ENCODE results near the gene ELOF1. TPM values are rescaled to one million over a fixed set of nuclear protein-coding genes. Genes with fewer than 3 reads are reported as not detected.
"Not testable (repeated sequence)": the region's sequence is repeated elsewhere in the genome, so short reads cannot be mapped to it uniquely, and the experiment has no call there.

Gene ELOF1
- total RNA-seq, result 54.9 TPM
- 62.4 TPM for polyA plus RNA-seq
- long read RNA-seq, donor 1, partial matches to known transcripts, result 0 of 4 reads
- long read RNA-seq, donor 1, other reads (novel, unspliced or antisense), result 0 of 4 reads
- long read RNA-seq, donor 2, transcript ELOF1-201 (4 exons, 1,019 nt), result major isoform, 47 of 60 reads
- long read RNA-seq, donor 2, partial matches to known transcripts, result 12 of 60 reads
- long read RNA-seq, donor 2, other reads (novel, unspliced or antisense), result 0 of 60 reads
- long read RNA-seq, donor 3, transcript ELOF1-201 (4 exons, 1,019 nt), result major isoform, 15 of 21 reads
- long read RNA-seq, donor 3, partial matches to known transcripts, result 5 of 21 reads
- long read RNA-seq, donor 3, other reads (novel, unspliced or antisense), result 0 of 21 reads
- long read RNA-seq, donor 4, transcript ELOF1-201 (4 exons, 1,019 nt), result major isoform, 7 of 7 reads
- long read RNA-seq, donor 4, partial matches to known transcripts, result 0 of 7 reads
- long read RNA-seq, donor 4, other reads (novel, unspliced or antisense), result 0 of 7 reads
- long read RNA-seq, donor 5, transcript ELOF1-201 (4 exons, 1,019 nt), result major isoform, 26 of 32 reads
- long read RNA-seq, donor 5, partial matches to known transcripts, result 6 of 32 reads
- long read RNA-seq, donor 5, other reads (novel, unspliced or antisense), result 0 of 32 reads
- long read RNA-seq, donor 6, transcript ELOF1-201 (4 exons, 1,019 nt), result major isoform, 17 of 17 reads
- long read RNA-seq, donor 6, partial matches to known transcripts, result 0 of 17 reads
- long read RNA-seq, donor 6, other reads (novel, unspliced or antisense), result 0 of 17 reads
- long read RNA-seq, donor 7, transcript ELOF1-201 (4 exons, 1,019 nt), result major isoform, 12 of 18 reads
- long read RNA-seq, donor 7, partial matches to known transcripts, result 6 of 18 reads
- long read RNA-seq, donor 7, other reads (novel, unspliced or antisense), result 0 of 18 reads
- long read RNA-seq, donor 8, transcript ELOF1-201 (4 exons, 1,019 nt), result major isoform, 9 of 9 reads
- long read RNA-seq, donor 8, partial matches to known transcripts, result 0 of 9 reads
- long read RNA-seq, donor 8, other reads (novel, unspliced or antisense), result 0 of 9 reads
- long read RNA-seq, donor 9, transcript ELOF1-201 (4 exons, 1,019 nt), result major isoform, 23 of 23 reads
- long read RNA-seq, donor 9, partial matches to known transcripts, result 0 of 23 reads
- long read RNA-seq, donor 9, other reads (novel, unspliced or antisense), result 0 of 23 reads
- long read RNA-seq, donor 10, transcript ELOF1-201 (4 exons, 1,019 nt), result major isoform, 20 of 20 reads
- long read RNA-seq, donor 10, partial matches to known transcripts, result 0 of 20 reads
- long read RNA-seq, donor 10, other reads (novel, unspliced or antisense), result 0 of 20 reads

DNA sequence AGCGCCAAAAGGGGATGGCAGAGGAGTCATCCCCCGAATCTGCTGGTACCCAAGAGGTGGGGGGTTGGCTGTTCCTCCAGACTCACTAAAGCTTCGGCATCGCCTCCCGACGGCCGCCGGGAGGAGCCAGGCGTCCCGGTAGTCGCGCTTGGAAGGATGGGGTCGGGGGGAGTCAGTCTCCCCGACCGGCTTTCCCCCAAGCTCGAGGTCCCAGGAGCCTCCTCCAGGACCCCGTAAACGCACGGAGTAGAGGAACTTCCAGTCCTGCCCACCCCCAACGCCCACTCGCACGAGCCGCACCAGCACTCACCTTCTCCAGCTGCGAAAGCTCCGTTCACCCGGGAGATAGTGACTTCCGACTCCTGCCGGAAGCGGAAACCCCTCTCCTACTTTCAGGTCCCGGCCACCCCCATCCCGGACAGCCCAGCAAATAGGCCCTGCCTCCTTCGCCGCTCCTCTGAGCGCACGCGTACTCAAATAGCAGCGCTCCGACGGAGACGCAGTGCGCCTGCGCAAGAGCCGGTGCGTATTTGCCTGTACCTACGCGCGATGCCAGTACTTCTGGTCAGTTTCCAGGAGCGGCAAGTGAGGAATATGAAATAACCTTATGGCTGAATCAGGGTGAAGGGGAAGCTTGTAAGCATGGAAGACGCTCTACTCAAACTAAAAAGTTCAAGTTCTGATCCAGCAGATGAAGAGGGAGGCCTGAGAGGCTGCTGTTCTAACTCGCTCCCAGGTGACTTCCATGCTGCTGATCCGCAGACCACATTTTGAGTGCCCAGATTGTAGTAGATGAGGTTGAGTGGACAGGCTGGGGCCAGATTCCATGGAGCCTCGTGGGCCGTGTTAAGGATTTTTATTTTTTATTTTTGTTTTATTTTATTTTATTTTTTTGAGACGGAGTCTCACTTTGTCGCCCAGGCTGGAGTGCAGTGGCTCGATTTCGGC is at the start of gene ELOF1:
Gene ELOF1, minus strand, starts transcription at position 350 of the 948 bp plus-strand sequence. CDS start 4,883 bp downstream, outside the sequence.
- no peaks in the 10 kb centered on the region for H3K9me3 ChIP-seq (ENCODE audit: control insufficient read depth in 2 of 2, insufficient read depth in 1 of 2, low read length in 1 of 2)
- no peaks in the 10 kb centered on the region for H3K27me3 ChIP-seq (ENCODE audit: control insufficient read depth in 2 of 2, insufficient read depth in 1 of 2, low read length in 1 of 2)
- whole genome bisulfite sequencing, result 3% methylated on average over 57 of the region's 57 CpGs
- peak within 1 kb of the TSS; percentile 19 to 83 for H3K27ac ChIP-seq (ENCODE audit: low read depth in 1 of 2, low read length in 1 of 2)
- peak; percentile 93 to 98 (median 96) for DNase-seq (ENCODE audit: low read depth in 6 of 9, low spot score in 9 of 9)
- H3K4me1 ChIP-seq (ENCODE audit: control insufficient read depth in 2 of 2, insufficient read depth in 2 of 2, low read length in 2 of 2), result peaks cover 16 to 34% of the 10 kb centered on the region in 2 donors
- peak within 1 kb of the TSS; percentile 52 to 88 for H3K4me3 ChIP-seq (ENCODE audit: low read length in 2 of 2)
- peaks cover 2 to 11% of the 10 kb centered on the region in 2 donors for H3K36me3 ChIP-seq (ENCODE audit: control insufficient read depth in 2 of 2, insufficient read depth in 2 of 2, low read length in 1 of 2)

DNA sequence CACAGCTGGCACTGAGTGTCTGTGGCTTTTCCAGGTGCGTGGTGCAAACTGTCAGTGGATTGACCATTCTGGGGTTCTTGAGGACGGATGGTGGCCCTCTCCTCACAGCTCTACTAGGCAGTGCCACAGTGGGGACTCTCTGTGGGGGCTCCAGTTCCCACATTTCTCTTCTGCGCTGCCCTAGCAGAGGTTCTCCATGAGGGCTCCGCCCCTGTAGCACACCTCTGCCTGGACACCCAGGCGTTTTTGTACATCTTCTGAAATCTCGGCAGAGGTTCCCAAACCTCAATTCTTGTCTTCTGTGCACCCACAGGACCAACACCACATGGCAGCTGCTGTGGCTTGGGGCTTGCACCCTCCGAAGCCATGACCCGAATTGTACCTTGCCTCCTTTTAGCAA is 47.5 kb upstream of the ELOF1 start:
- Histone ChIP-seq H3K27ac (ENCODE audit: low read depth in 1 of 2, low read length in 1 of 2) (no peak overlapping the region), H3K36me3 (ENCODE audit: control insufficient read depth in 2 of 2, insufficient read depth in 2 of 2, low read length in 1 of 2) (peaks cover 17 to 27% of the 10 kb centered on the region in 2 donors), H3K4me3 (ENCODE audit: low read length in 2 of 2) (no peak overlapping the region), H3K9me3 (ENCODE audit: control insufficient read depth in 2 of 2, insufficient read depth in 1 of 2, low read length in 1 of 2) (peaks cover 4 to 27% of the 10 kb centered on the region in 2 donors), H3K27me3 (ENCODE audit: control insufficient read depth in 2 of 2, insufficient read depth in 1 of 2, low read length in 1 of 2) (no peaks in the 10 kb centered on the region), H3K4me1 (ENCODE audit: control insufficient read depth in 2 of 2, insufficient read depth in 2 of 2, low read length in 2 of 2) (no peaks in the 10 kb centered on the region)
- no peak for DNase-seq (ENCODE audit: low read depth in 6 of 9, low spot score in 9 of 9)
- 98% methylated on average over 8 of the region's 8 CpGs for WGBS

DNA sequence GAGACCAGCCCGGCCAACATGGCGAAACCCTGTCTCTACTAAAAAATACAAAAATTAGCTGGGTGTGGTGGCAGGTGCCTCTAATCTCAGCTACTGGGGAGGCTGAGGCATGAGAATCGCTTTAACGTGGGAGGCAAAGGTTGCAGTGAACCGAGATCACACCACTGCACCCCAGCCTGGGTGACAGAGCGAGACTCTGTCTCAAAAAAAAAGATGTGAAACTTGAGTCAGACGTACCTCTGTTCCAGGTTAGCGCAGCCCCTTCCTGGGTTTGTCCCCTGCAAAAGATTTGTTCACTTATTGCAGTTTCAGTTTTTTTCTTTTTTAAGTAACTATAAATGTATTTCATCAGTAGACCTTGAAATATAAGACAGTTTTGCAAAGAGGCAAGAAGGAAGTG is 40.7 kb upstream of the ELOF1 start:
- H3K27ac ChIP-seq (ENCODE audit: low read depth in 1 of 2, low read length in 1 of 2); H3K27me3 ChIP-seq (ENCODE audit: control insufficient read depth in 2 of 2, insufficient read depth in 1 of 2, low read length in 1 of 2); H3K36me3 ChIP-seq (ENCODE audit: control insufficient read depth in 2 of 2, insufficient read depth in 2 of 2, low read length in 1 of 2); H3K9me3 ChIP-seq (ENCODE audit: control insufficient read depth in 2 of 2, insufficient read depth in 1 of 2, low read length in 1 of 2); DNase-seq (ENCODE audit: low read depth in 6 of 9, low spot score in 9 of 9); H3K4me3 ChIP-seq (ENCODE audit: low read length in 2 of 2): not testable (repeated sequence)
- 96% methylated on average over 8 of the region's 8 CpGs for WGBS
- peaks cover 7 to 10% of the 10 kb centered on the region in 2 donors for H3K4me1 ChIP-seq (ENCODE audit: control insufficient read depth in 2 of 2, insufficient read depth in 2 of 2, low read length in 2 of 2)

GRCh38 chr19:11598746-11599145 is 39.7 kb upstream of the ELOF1 start:
- no peaks in the 10 kb centered on the region for H3K9me3 ChIP-seq (ENCODE audit: control insufficient read depth in 2 of 2, insufficient read depth in 1 of 2, low read length in 1 of 2)
- peaks cover 7 to 10% of the 10 kb centered on the region in 2 donors for H3K4me1 ChIP-seq (ENCODE audit: control insufficient read depth in 2 of 2, insufficient read depth in 2 of 2, low read length in 2 of 2)
- no peaks in the 10 kb centered on the region for H3K27me3 ChIP-seq (ENCODE audit: control insufficient read depth in 2 of 2, insufficient read depth in 1 of 2, low read length in 1 of 2)
- H3K36me3 ChIP-seq (ENCODE audit: control insufficient read depth in 2 of 2, insufficient read depth in 2 of 2, low read length in 1 of 2), result peaks cover 0 to under 1% of the 10 kb centered on the region in 2 donors
- no peak for DNase-seq (ENCODE audit: low read depth in 6 of 9, low spot score in 9 of 9)
- H3K4me3 ChIP-seq (ENCODE audit: low read length in 2 of 2), result no peak overlapping the region
- no peak overlapping the region for H3K27ac ChIP-seq (ENCODE audit: low read depth in 1 of 2, low read length in 1 of 2)
- 100% methylated on average over 2 of the region's 2 CpGs for WGBS

DNA sequence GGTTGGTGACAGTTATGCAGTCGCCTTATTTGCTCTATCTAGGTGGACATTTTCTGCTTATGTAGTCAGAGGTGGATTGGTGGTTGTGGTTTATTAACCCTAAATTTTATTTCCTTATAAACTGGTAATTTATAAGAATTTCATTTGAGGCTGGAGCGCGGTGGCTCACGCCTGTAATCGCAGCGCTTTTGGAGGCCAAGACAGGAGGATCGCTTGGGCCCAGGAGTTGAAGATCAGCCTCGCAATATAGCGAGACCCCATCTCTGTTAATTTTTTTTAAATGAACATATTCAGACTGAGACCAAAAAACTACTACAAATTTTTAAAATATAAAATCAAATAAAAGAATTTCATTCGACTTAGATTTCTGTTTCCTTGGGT is 39.1 kb upstream of the ELOF1 start:
- no peak for DNase-seq (ENCODE audit: low read depth in 6 of 9, low spot score in 9 of 9)
- Histone ChIP-seq H3K9me3 (ENCODE audit: control insufficient read depth in 2 of 2, insufficient read depth in 1 of 2, low read length in 1 of 2) (no peaks in the 10 kb centered on the region), H3K4me1 (ENCODE audit: control insufficient read depth in 2 of 2, insufficient read depth in 2 of 2, low read length in 2 of 2) (peaks cover 7 to 10% of the 10 kb centered on the region in 2 donors), H3K36me3 (ENCODE audit: control insufficient read depth in 2 of 2, insufficient read depth in 2 of 2, low read length in 1 of 2) (no peaks in the 10 kb centered on the region), H3K27me3 (ENCODE audit: control insufficient read depth in 2 of 2, insufficient read depth in 1 of 2, low read length in 1 of 2) (no peaks in the 10 kb centered on the region), H3K4me3 (ENCODE audit: low read length in 2 of 2) (peak overlapping the region; percentile 95 to 99), H3K27ac (ENCODE audit: low read depth in 1 of 2, low read length in 1 of 2) (peak overlapping the region in 1 of 2 donors; percentile 94)
- 77% methylated on average over 10 of the region's 10 CpGs for WGBS

DNA sequence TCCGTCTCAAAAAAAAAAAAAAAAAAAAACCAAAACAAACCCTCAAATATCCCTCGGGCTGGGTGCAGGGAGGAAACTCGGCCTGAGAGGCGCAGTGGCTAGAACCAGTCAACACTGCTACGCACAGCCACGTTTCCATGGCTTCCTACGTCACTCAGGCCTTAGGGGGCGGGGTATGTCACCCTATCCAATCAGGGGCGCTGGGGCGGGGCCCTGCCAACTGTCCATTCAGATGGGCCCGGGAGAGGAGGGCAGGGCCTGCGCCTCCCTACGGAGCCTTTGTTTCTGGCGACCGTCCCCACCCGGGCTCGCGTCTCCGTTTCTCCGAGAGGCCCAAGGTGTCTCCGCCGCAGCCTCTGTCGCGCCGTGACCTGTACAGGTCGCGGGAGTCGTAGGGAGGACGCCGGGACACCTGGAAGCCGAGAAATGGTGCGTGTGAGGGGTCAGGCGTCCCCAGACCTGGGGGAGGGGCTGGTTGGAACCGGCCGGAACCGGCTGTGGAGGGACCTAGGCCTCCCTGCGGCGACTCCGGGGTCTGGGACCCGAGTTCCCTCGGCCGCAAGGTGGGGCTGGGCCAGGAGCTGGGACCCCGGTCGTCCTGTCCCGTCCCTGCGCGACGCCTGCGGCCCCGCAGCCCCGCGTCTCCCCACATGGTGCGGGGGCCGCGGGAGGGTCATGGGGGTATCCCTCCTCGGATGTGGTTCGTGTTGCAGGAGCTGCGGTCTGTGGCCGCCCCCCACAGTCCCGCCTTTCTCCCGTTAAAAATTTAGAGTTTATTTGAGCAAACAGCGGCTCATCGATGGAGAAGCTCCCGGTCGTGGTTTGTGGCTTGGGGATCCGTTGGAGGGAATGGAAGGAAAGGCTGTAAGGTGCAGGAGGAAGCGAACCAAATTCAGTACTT is 38.4 kb upstream of the ELOF1 start, which contains the start of gene ZNF627:
Gene ZNF627, plus strand, starts transcription at position 282 of the 901 bp plus-strand sequence. Its CDS starts 145 bp downstream, at position 427.
- no peaks in the 10 kb centered on the region for H3K9me3 ChIP-seq (ENCODE audit: control insufficient read depth in 2 of 2, insufficient read depth in 1 of 2, low read length in 1 of 2)
- peak; percentile 91 to 98 (median 96) for DNase-seq (ENCODE audit: low read depth in 6 of 9, low spot score in 9 of 9)
- H3K4me1 ChIP-seq (ENCODE audit: control insufficient read depth in 2 of 2, insufficient read depth in 2 of 2, low read length in 2 of 2), result peaks cover 7 to 10% of the 10 kb centered on the region in 2 donors
- H3K36me3 ChIP-seq (ENCODE audit: control insufficient read depth in 2 of 2, insufficient read depth in 2 of 2, low read length in 1 of 2), result no peaks in the 10 kb centered on the region
- H3K4me3 ChIP-seq (ENCODE audit: low read length in 2 of 2), result peak within 1 kb of the TSS; percentile 95 to 99
- WGBS, result under 1% methylated on average over 67 of the region's 67 CpGs
- H3K27me3 ChIP-seq (ENCODE audit: control insufficient read depth in 2 of 2, insufficient read depth in 1 of 2, low read length in 1 of 2), result no peaks in the 10 kb centered on the region
- H3K27ac ChIP-seq (ENCODE audit: low read depth in 1 of 2, low read length in 1 of 2), result peak within 1 kb of the TSS; percentile 94 to 96

GRCh38 chr19:11596156-11596555 is 37.1 kb upstream of the ELOF1 start:
- 97% methylated on average over 10 of the region's 10 CpGs for WGBS

More at GRCh38 chr19:11596156-11596555, 37.1 kb upstream of the ELOF1 start:
- no peaks in the 10 kb centered on the region for H3K36me3 ChIP-seq (ENCODE audit: control insufficient read depth in 2 of 2, insufficient read depth in 2 of 2, low read length in 1 of 2)
- no peak for DNase-seq (ENCODE audit: low read depth in 6 of 9, low spot score in 9 of 9)
- H3K4me1 ChIP-seq (ENCODE audit: control insufficient read depth in 2 of 2, insufficient read depth in 2 of 2, low read length in 2 of 2), result peaks cover 7 to 10% of the 10 kb centered on the region in 2 donors
- H3K4me3 ChIP-seq (ENCODE audit: low read length in 2 of 2), result no peak overlapping the region
- H3K27me3 ChIP-seq (ENCODE audit: control insufficient read depth in 2 of 2, insufficient read depth in 1 of 2, low read length in 1 of 2), result no peaks in the 10 kb centered on the region
- H3K27ac ChIP-seq (ENCODE audit: low read depth in 1 of 2, low read length in 1 of 2), result no peak overlapping the region
- H3K9me3 ChIP-seq (ENCODE audit: control insufficient read depth in 2 of 2, insufficient read depth in 1 of 2, low read length in 1 of 2), result no peaks in the 10 kb centered on the region
